ENCODE measurements around the gene TEX22. TPM values are rescaled to one million over a fixed set of nuclear protein-coding genes. Genes with fewer than 3 reads are reported as not detected.
"Not testable (repeated sequence)": the region's sequence is repeated elsewhere in the genome, so short reads cannot be mapped to it uniquely, and the experiment has no call there.

TEX22 gene
- total RNA-seq, 1 donor from 2014 or later: 4.8 TPM

DNA sequence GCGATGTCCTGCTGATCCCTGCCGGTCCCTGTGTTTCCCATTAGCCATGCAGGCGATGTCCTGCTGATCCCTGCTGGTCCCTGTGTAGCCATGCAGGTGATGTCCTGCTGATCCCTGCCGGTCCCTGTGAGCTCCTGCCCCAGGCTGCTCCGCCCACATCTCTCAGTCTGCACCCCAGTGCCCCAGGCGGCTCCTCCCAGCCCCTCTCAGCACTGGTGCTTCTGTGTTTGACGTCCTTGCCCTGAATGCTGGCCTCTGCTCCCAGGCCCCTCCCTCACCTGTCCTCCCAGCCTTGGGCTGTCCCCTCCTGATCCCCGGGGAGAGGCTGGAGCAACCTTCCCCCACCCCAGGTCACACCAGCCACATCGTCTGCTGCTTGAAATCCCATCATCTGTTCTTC lies 41.4 kb upstream of the TEX22 start:
- no peaks in the 10 kb centered on the region for H3K9me3 Mint-ChIP-seq
- peaks cover 13% of the 10 kb centered on the region for H3K36me3 Mint-ChIP-seq
- no peak for TF ChIP-seq CTCF (IDR thresholded peaks at IDR 0.05; ENCODE audit: unreplicated experiment)
- no peak overlapping the region for H3K4me3 Mint-ChIP-seq
- DNase-seq (ENCODE audit: low spot score in 2 of 2, unreplicated experiment in 2 of 2): no peak
- no peak overlapping the region for H3K27ac Mint-ChIP-seq
- peaks cover 2% of the 10 kb centered on the region for H3K4me1 Mint-ChIP-seq
- no peaks in the 10 kb centered on the region for H3K27me3 Mint-ChIP-seq (ENCODE audit: low read depth)

- Mint-ChIP-seq H3K4me1 (no peaks in the 10 kb centered on the region), H3K27ac (no peak overlapping the region)
Measured at GRCh38 chr14:105357626-105358025, 40.7 kb upstream of the TEX22 start.

DNA sequence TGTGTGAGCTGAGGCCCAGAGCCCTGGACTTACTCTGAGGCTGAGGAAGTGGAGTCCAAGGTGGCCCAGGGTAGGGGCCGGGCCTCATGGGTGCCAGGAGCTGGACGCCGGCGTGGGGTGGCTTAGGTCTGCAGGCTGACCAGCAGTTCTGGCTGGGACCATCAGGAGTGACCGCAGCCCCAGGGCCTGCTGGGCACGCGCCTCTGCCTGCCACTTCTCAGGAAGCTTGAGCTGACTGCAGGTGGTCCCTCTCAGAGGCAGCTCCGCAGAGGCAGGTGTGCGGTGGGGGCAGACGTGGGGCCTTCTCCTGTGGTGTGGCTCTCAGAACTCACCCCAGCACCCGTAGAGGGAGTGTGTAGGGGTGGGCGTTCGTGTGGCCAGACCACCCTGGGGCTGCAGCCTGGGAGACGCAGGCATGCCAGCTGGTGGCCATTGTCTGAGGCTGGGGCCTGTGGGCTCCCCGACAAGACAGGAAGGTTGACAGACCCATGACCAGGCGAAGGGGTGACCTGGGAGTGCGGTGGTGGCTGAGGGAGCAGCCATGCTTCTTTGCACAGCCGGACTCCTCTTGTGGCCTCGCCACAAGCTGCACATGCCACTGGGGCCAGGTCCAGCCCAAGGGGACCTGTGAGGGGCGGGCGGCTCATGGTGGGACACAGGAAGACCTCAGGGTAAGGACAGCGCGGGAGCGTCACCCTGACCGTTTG lies 40.0 kb upstream of the TEX22 start:
- no peaks in the 10 kb centered on the region for H3K27me3 Mint-ChIP-seq (ENCODE audit: low read depth)

More at GRCh38 chr14:105357626-105358025, 40.7 kb upstream of the TEX22 start:
- H3K9me3 Mint-ChIP-seq: no peaks in the 10 kb centered on the region
- peaks cover 13% of the 10 kb centered on the region for H3K36me3 Mint-ChIP-seq
- TF ChIP-seq CTCF (IDR thresholded peaks at IDR 0.05; ENCODE audit: unreplicated experiment): no peak
- no peak for DNase-seq (ENCODE audit: low spot score in 2 of 2, unreplicated experiment in 2 of 2)
- H3K4me3 Mint-ChIP-seq: no peak overlapping the region
- no peaks in the 10 kb centered on the region for H3K27me3 Mint-ChIP-seq (ENCODE audit: low read depth)

DNA sequence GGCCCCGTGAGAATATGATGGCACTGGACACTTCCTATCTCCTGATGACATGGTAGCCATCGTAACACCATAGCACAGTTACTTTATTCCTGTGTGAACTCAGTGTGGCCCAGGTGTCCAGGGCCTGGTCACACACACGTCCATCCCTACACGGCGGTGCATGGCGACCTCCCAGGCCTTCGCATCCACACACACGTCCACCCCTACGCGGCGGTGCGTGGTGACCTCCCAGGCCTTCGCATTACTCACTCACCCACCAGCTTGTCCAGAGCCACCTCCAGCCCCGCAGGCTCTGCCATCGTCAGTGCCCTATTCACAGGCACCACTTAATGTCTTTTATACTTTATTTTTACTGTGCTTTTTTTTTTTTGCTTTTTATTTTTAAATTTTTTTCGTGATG lies 39.4 kb upstream of the TEX22 start:
- no peak for DNase-seq (ENCODE audit: low spot score in 2 of 2, unreplicated experiment in 2 of 2)
- peaks cover 2% of the 10 kb centered on the region for H3K4me1 Mint-ChIP-seq
- peaks cover 23% of the 10 kb centered on the region for H3K36me3 Mint-ChIP-seq
- no peak for TF ChIP-seq CTCF (IDR thresholded peaks at IDR 0.05; ENCODE audit: unreplicated experiment)
- H3K4me3 Mint-ChIP-seq: no peak overlapping the region
- H3K27ac Mint-ChIP-seq: no peak overlapping the region
- no peaks in the 10 kb centered on the region for H3K27me3 Mint-ChIP-seq (ENCODE audit: low read depth)
- H3K9me3 Mint-ChIP-seq: no peaks in the 10 kb centered on the region

More for the DNA sequence above, 40.0 kb upstream of the TEX22 start:
- TF ChIP-seq CTCF (IDR thresholded peaks at IDR 0.05; ENCODE audit: unreplicated experiment): no peak
- Mint-ChIP-seq H3K36me3 (peaks cover 17% of the 10 kb centered on the region), H3K27ac (no peak overlapping the region), H3K4me3 (no peak overlapping the region), H3K9me3 (no peaks in the 10 kb centered on the region), H3K4me1 (no peaks in the 10 kb centered on the region)
- no peak for DNase-seq (ENCODE audit: low spot score in 2 of 2, unreplicated experiment in 2 of 2)

DNA sequence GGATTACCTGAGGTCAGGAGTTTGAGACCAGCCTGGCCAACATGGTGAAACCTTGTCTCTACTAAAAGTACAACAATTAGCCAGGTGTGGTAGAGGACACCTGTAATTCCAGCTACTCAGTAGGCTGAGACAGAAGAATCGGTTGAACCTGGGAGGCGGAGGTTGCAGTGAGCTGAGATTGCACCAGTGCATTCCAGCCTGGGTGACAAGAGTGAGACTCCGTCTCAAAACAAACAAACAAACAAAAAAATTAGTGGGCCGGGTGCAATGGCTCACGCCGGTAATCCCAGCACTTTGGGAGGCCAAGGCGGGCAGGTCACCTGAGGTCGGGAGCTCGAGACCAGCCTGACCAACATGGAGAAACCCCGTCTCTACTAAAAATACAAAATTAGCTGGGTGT lies 36.9 kb upstream of the TEX22 start:
- H3K27ac Mint-ChIP-seq; H3K4me1 Mint-ChIP-seq; DNase-seq (ENCODE audit: low spot score in 2 of 2, unreplicated experiment in 2 of 2); H3K4me3 Mint-ChIP-seq; H3K9me3 Mint-ChIP-seq; H3K27me3 Mint-ChIP-seq (ENCODE audit: low read depth): not testable (repeated sequence)
- peaks cover 23% of the 10 kb centered on the region for H3K36me3 Mint-ChIP-seq

- no peaks in the 10 kb centered on the region for H3K27me3 Mint-ChIP-seq (ENCODE audit: low read depth)
- H3K36me3 Mint-ChIP-seq: peaks cover 22% of the 10 kb centered on the region
- peak overlapping the region; percentile 45 for H3K4me3 Mint-ChIP-seq
- H3K9me3 Mint-ChIP-seq: no peaks in the 10 kb centered on the region
- TF ChIP-seq CTCF (IDR thresholded peaks at IDR 0.05; ENCODE audit: unreplicated experiment): no peak
- H3K4me1 Mint-ChIP-seq: peaks cover 4% of the 10 kb centered on the region
- no peak overlapping the region for H3K27ac Mint-ChIP-seq
- no peak for DNase-seq (ENCODE audit: low spot score in 2 of 2, unreplicated experiment in 2 of 2)
Measured at GRCh38 chr14:105363847-105364708, 34.3 kb upstream of the TEX22 start.
